CD4-positive, alpha-beta T cell treated with Interleukin-4 for 4 hours (primary cell): ENCODE measurements around the gene SRP54.
"Not testable (repeated sequence)": the region's sequence is repeated elsewhere in the genome, so short reads cannot be mapped to it uniquely, and the experiment has no call there.

Experiments used
- DNase-seq: peaks from one replicate; pipeline ENCODE4 v3.0.0-alpha.2; 2020

Gene SRP54

GRCh38 chr14:34982421-34983147 lies at the start of gene SRP54:
SRP54 (plus strand) TSS chr14:34982992; CDS start chr14:34996710, 13,718 bp downstream.
- peak; percentile 99 for DNase-seq

- DNase-seq = no peak
These were observed 49.5 kb upstream of the SRP54 start for GRCh38 chr14:34933301-34933700.

- DNase-seq = no peak
These were observed 47.3 kb upstream of the SRP54 start for GRCh38 chr14:34935488-34935887.

GRCh38 chr14:34937442-34937841 lies 45.4 kb upstream of the SRP54 start:
- no peak for DNase-seq

- DNase-seq = no peak
These were observed 44.9 kb upstream of the SRP54 start for GRCh38 chr14:34937876-34938275.

- DNase-seq = no peak
These were observed 39.3 kb upstream of the SRP54 start for GRCh38 chr14:34943506-34943905.

GRCh38 chr14:34944744-34945143 lies 38.0 kb upstream of the SRP54 start:
- DNase-seq = no peak

- no peak for DNase-seq
These were observed 36.1 kb upstream of the SRP54 start for GRCh38 chr14:34946699-34947098.

- no peak for DNase-seq
These were observed 31.5 kb upstream of the SRP54 start for GRCh38 chr14:34951286-34951685.

- DNase-seq = no peak
These were observed 25.9 kb upstream of the SRP54 start for GRCh38 chr14:34956931-34957330.

- DNase-seq = no peak
These were observed 25.0 kb upstream of the SRP54 start for GRCh38 chr14:34957771-34958286.

GRCh38 chr14:34962106-34962505 lies 20.7 kb upstream of the SRP54 start:
- not testable (repeated sequence) for DNase-seq

GRCh38 chr14:34964977-34965764 lies 17.6 kb upstream of the SRP54 start:
- DNase-seq = no peak

- no peak for DNase-seq
These were observed 16.9 kb upstream of the SRP54 start for GRCh38 chr14:34965912-34966311.

GRCh38 chr14:34966413-34966812 lies 16.4 kb upstream of the SRP54 start:
- DNase-seq = peak; percentile 11

- no peak for DNase-seq
These were observed 12.1 kb upstream of the SRP54 start for GRCh38 chr14:34970665-34971064.

- DNase-seq = no peak
These were observed 11.4 kb upstream of the SRP54 start for GRCh38 chr14:34971381-34971780.

GRCh38 chr14:34971801-34972200 lies 11.0 kb upstream of the SRP54 start:
- DNase-seq = no peak

- no peak for DNase-seq
These were observed 4.3 kb upstream of the SRP54 start for GRCh38 chr14:34978444-34978843.

- no peak for DNase-seq
These were observed 2.4 kb upstream of the SRP54 start for GRCh38 chr14:34980337-34980900.

- peak; percentile 27 for DNase-seq
These were observed 910 bp upstream of the SRP54 start for GRCh38 chr14:34981743-34982420.

GRCh38 chr14:34983148-34983760 lies 462 bp downstream of the SRP54 start:
- no peak for DNase-seq

GRCh38 chr14:34983786-34984185 lies 994 bp downstream of the SRP54 start:
- no peak for DNase-seq
